Gastrocnemius medialis (tissue), 4 donors: Measurements from ENCODE around the gene HLA-F.

Experiments
- CTCF ChIP-seq, 5 experiments: fragments of 450-650 bp in 3 of 5; fragments of 200-600 bp in 2 of 5; sonication (generic) in 2 of 5; IDR thresholded peaks in 4 of 5; conservative IDR thresholded peaks in 1 of 5; 1 replicate in 4 of 5; 2 replicates in 1 of 5; pipeline ENCODE4 v1.5.1; 2016 to 2019; ENCODE audit warnings: antibody characterized with exemption in 5 of 5, mild to moderate bottlenecking in 3 of 5, moderate library complexity in 3 of 5
- POLR2A ChIP-seq, 2 donors: fragments of 450-650 bp; IDR thresholded peaks; one replicate each; pipeline ENCODE4 v1.6.1; 2017; ENCODE audit warnings: antibody characterized with exemption in 2 of 2, mild to moderate bottlenecking in 2 of 2, moderate library complexity in 2 of 2

- no peak for TF ChIP-seq POLR2A (IDR thresholded peaks at IDR 0.05)
- TF ChIP-seq CTCF (IDR thresholded peaks at IDR 0.05 in 4 of 5, conservative IDR thresholded peaks at IDR 0.05 in 1 of 5), result no peak
These were observed 53.5 kb downstream of the HLA-F start for GRCh38 chr6:29776684-29777083.
